GM12874 (cell line): ENCODE results near the gene FAF2.

Experiments
- CTCF ChIP-seq: IDR thresholded peaks from 2 replicates; pipeline ENCODE4 v1.5.1; 2011; ENCODE audit warnings: low read depth, mild to moderate bottlenecking, control low read depth, low read length, moderate library complexity; ENCODE audit not compliant: insufficient read depth

FAF2 gene

GRCh38 chr5:176450077-176450476 is 1.9 kb downstream of the FAF2 start:
- TF ChIP-seq CTCF = no peak

GRCh38 chr5:176454724-176455394 is 6.7 kb downstream of the FAF2 start:
- TF ChIP-seq CTCF = no peak

- no peak for TF ChIP-seq CTCF
These were observed 10.8 kb downstream of the FAF2 start for GRCh38 chr5:176458904-176459561.

- no peak for TF ChIP-seq CTCF
These were observed 13.2 kb downstream of the FAF2 start for GRCh38 chr5:176461349-176461748.

- TF ChIP-seq CTCF = no peak
These were observed 15.1 kb downstream of the FAF2 start for GRCh38 chr5:176463113-176463764.

- TF ChIP-seq CTCF = no peak
These were observed 18.2 kb downstream of the FAF2 start for GRCh38 chr5:176466245-176466871.

- TF ChIP-seq CTCF = no peak
These were observed 21.1 kb downstream of the FAF2 start for GRCh38 chr5:176469296-176469695.
